HEK293 (cell line): ENCODE measurements around the gene SHOC2.

Source experiments
- CTCF ChIA-PET: fragments of 350-600 bp; formaldehyde crosslinking; extraction: SDS; loops from one replicate; lab custom pipeline; 2021; ENCODE audit warnings: antibody characterized with exemption; lab: Yijun Ruan, JAX
- POLR2A ChIA-PET: fragments of 300-600 bp; formaldehyde crosslinking; extraction: SDS; loops from one replicate; lab custom pipeline; 2020; ENCODE audit warnings: antibody characterized with exemption, inconsistent platforms; lab: Yijun Ruan, JAX
- H3K27ac ChIP-seq: fragments of 200-500 bp; sonication (Bioruptor generic); 2 replicates; pipeline ENCODE4 v1.5.1; 2014; ENCODE audit warnings: low read depth, low read length, control low read depth, inconsistent platforms; ENCODE audit errors: extremely low read depth
- H3K36me3 ChIP-seq, 2 experiments: fragments of 200-500 bp in 1 of 2; sonication (Bioruptor generic) in 1 of 2; 1 replicate in 1 of 2; 2 replicates in 1 of 2; pipeline ENCODE4 v1.5.1; 2014 to 2017; ENCODE audit warnings: inconsistent platforms in 2 of 2, low read length in 2 of 2; ENCODE audit not compliant: control insufficient read depth in 2 of 2, insufficient read depth in 1 of 2
- H3K4me1 ChIP-seq: fragments of 200-500 bp; sonication (Bioruptor generic); 2 replicates; pipeline ENCODE4 v1.5.1; 2014; ENCODE audit warnings: mild to moderate bottlenecking, low read length, inconsistent platforms; ENCODE audit not compliant: control insufficient read depth, insufficient read depth
- H3K4me3 ChIP-seq: 2 replicates; pipeline ENCODE4 v1.5.1; 2011; ENCODE audit warnings: low read depth, mild to moderate bottlenecking, control low read depth, low read length, moderate library complexity
- H3K9me3 ChIP-seq: fragments of 200-500 bp; sonication (Bioruptor generic); 2 replicates; pipeline ENCODE4 v1.5.1; 2014; ENCODE audit warnings: low read depth, low read length, inconsistent platforms; ENCODE audit not compliant: control insufficient read depth, insufficient read depth
- GLIS1 ChIP-seq: fragments of 450-650 bp; formaldehyde crosslinking; IDR thresholded peaks from 2 replicates; pipeline ENCODE4 v1.5.1; 2016; ENCODE audit warnings: missing biosample characterization, missing genetic modification characterization
- KLF1 ChIP-seq: fragments of 450-650 bp; formaldehyde crosslinking; IDR thresholded peaks from 2 replicates; pipeline ENCODE4 v1.5.1; 2016; ENCODE audit warnings: missing biosample characterization, missing genetic modification characterization
- OVOL3 ChIP-seq: fragments of 450-650 bp; formaldehyde crosslinking; IDR thresholded peaks from 2 replicates; pipeline ENCODE4 v1.5.1; 2016; ENCODE audit warnings: missing biosample characterization, missing genetic modification characterization
- ZBTB1 ChIP-seq: fragments of 450-650 bp; formaldehyde crosslinking; IDR thresholded peaks from 2 replicates; pipeline ENCODE4 v1.5.1; 2016; ENCODE audit warnings: missing biosample characterization, missing genetic modification characterization
- ZBTB17 ChIP-seq: fragments of 450-650 bp; formaldehyde crosslinking; IDR thresholded peaks from 2 replicates; pipeline ENCODE4 v1.5.1; 2016; ENCODE audit warnings: missing biosample characterization, missing genetic modification characterization
- ZNF16 ChIP-seq: fragments of 450-650 bp; formaldehyde crosslinking; IDR thresholded peaks from 2 replicates; pipeline ENCODE4 v1.5.1; 2016; ENCODE audit warnings: low read depth, missing biosample characterization, missing genetic modification characterization
- ZNF184 ChIP-seq: fragments of 450-650 bp; IDR thresholded peaks from 2 replicates; pipeline ENCODE4 v1.5.1; 2018; ENCODE audit warnings: missing biosample characterization, mild to moderate bottlenecking, missing genetic modification characterization
- ZNF2 ChIP-seq: fragments of 450-650 bp; formaldehyde crosslinking; IDR thresholded peaks from 2 replicates; pipeline ENCODE4 v1.5.1; 2016; ENCODE audit warnings: missing biosample characterization, missing genetic modification characterization
- ZNF623 ChIP-seq: fragments of 450-650 bp; formaldehyde crosslinking; IDR thresholded peaks from 2 replicates; pipeline ENCODE4 v1.5.1; 2016; ENCODE audit warnings: missing biosample characterization, missing genetic modification characterization
- ZNF747 ChIP-seq: fragments of 450-650 bp; formaldehyde crosslinking; IDR thresholded peaks from 2 replicates; pipeline ENCODE4 v1.5.1; 2016; ENCODE audit warnings: missing biosample characterization, missing genetic modification characterization
- TF ChIP-seq, protein P1 (sequence below): fragments of 450-650 bp; formaldehyde crosslinking; IDR thresholded peaks from 2 replicates; pipeline ENCODE4; 2016; ENCODE audit warnings: missing biosample characterization, missing genetic modification characterization
- TF ChIP-seq, protein P2 (sequence below): fragments of 450-650 bp; formaldehyde crosslinking; IDR thresholded peaks from 2 replicates; pipeline ENCODE4 v1.5.1; 2016; ENCODE audit warnings: missing biosample characterization, missing genetic modification characterization
- TF ChIP-seq, protein P3 (sequence below): fragments of 450-650 bp; formaldehyde crosslinking; IDR thresholded peaks from 2 replicates; pipeline ENCODE4 v1.5.1; 2017; ENCODE audit warnings: missing biosample characterization, missing genetic modification characterization
- TF ChIP-seq, protein P4 (sequence below): fragments of 450-650 bp; formaldehyde crosslinking; IDR thresholded peaks from 2 replicates; pipeline ENCODE4 v1.5.1; 2016; ENCODE audit warnings: missing biosample characterization, missing genetic modification characterization
- TF ChIP-seq, protein P5 (sequence below): fragments of 450-650 bp; formaldehyde crosslinking; IDR thresholded peaks from 2 replicates; pipeline ENCODE4 v1.5.1; 2016; ENCODE audit warnings: missing biosample characterization, missing genetic modification characterization, borderline replicate concordance
- TF ChIP-seq, protein P6 (sequence below): fragments of 450-650 bp; formaldehyde crosslinking; IDR thresholded peaks from 2 replicates; pipeline ENCODE4 v1.5.1; 2016; ENCODE audit warnings: missing biosample characterization, missing genetic modification characterization

SHOC2 gene

DNA sequence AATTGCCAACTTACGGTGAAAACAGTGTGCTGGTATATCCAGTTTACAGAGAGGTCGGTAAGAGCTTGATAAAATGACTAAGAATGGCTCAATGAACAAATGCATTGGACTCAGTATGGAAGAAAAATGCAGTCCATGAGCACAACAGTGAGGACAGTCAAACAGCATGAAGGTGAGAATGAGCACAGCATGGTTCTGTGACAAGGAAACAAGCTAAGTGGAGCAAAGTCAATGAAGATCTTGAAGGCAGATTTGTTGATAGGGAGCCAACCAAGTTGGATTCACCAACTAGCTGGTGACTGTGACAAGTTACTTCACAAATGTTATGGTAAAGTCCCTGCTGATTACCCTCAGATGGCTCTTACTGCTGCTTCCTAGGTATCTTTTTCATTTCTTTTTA, 75.9 kb downstream of the SHOC2 start:
- H3K27ac ChIP-seq = no peak overlapping the region
- H3K36me3 ChIP-seq = peaks cover 0 to 2% of the 10 kb centered on the region in 2 experiments; a peak in 2 of 3 replicates
- H3K4me1 ChIP-seq = peaks cover 5% of the 10 kb centered on the region
- TF ChIP-seq, protein P1, sequence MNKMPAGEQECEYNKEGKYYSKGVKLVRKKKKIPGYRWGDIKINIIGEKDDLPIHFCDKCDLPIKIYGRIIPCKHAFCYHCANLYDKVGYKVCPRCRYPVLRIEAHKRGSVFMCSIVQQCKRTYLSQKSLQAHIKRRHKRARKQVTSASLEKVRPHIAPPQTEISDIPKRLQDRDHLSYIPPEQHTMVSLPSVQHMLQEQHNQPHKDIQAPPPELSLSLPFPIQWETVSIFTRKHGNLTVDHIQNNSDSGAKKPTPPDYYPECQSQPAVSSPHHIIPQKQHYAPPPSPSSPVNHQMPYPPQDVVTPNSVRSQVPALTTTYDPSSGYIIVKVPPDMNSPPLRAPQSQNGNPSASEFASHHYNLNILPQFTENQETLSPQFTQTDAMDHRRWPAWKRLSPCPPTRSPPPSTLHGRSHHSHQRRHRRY = no peak
- TF ChIP-seq ZNF747 = no peak
- TF ChIP-seq, protein P2, sequence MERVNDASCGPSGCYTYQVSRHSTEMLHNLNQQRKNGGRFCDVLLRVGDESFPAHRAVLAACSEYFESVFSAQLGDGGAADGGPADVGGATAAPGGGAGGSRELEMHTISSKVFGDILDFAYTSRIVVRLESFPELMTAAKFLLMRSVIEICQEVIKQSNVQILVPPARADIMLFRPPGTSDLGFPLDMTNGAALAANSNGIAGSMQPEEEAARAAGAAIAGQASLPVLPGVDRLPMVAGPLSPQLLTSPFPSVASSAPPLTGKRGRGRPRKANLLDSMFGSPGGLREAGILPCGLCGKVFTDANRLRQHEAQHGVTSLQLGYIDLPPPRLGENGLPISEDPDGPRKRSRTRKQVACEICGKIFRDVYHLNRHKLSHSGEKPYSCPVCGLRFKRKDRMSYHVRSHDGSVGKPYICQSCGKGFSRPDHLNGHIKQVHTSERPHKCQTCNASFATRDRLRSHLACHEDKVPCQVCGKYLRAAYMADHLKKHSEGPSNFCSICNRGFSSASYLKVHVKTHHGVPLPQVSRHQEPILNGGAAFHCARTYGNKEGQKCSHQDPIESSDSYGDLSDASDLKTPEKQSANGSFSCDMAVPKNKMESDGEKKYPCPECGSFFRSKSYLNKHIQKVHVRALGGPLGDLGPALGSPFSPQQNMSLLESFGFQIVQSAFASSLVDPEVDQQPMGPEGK = no peak
- TF ChIP-seq, protein P3, sequence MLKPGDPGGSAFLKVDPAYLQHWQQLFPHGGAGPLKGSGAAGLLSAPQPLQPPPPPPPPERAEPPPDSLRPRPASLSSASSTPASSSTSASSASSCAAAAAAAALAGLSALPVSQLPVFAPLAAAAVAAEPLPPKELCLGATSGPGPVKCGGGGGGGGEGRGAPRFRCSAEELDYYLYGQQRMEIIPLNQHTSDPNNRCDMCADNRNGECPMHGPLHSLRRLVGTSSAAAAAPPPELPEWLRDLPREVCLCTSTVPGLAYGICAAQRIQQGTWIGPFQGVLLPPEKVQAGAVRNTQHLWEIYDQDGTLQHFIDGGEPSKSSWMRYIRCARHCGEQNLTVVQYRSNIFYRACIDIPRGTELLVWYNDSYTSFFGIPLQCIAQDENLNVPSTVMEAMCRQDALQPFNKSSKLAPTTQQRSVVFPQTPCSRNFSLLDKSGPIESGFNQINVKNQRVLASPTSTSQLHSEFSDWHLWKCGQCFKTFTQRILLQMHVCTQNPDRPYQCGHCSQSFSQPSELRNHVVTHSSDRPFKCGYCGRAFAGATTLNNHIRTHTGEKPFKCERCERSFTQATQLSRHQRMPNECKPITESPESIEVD (tag by site-specific recombination) = no peak
- TF ChIP-seq ZNF184 (tag by site-specific recombination) = no peak
- H3K9me3 ChIP-seq = no peaks in the 10 kb centered on the region
- ChIA-PET POLR2A (interaction anchor here (0.6 kb wide), 1 partner anchor 9 kb away, joined by 3 read pairs; no protein-coding TSS in a partner anchor), CTCF (interaction anchor here (0.8 to 1.1 kb wide), 2 partner anchors 18 to 62 kb away, joined by 3 read pairs; no protein-coding TSS in a partner anchor)
- H3K4me3 ChIP-seq = no peak overlapping the region

DNA sequence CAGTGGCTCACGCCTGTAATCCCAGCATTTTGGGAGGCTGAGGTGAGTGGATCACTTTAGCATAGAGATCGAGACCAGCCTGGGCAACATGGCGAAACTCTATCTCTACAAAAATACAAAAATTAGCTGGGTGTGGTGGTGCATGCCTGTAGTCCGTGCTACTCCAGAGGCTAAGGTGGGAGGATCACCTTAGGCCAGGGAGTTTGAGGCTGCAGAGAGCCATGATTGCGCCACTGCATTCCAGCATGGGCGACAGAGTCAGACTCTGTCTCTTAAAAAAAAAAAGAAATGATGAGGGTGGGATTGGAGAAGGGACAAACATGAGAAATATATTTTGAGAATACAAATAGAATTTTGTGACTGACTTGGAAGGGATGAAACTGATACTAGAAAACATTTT, 76.9 kb downstream of the SHOC2 start:
- TF ChIP-seq, protein P4, sequence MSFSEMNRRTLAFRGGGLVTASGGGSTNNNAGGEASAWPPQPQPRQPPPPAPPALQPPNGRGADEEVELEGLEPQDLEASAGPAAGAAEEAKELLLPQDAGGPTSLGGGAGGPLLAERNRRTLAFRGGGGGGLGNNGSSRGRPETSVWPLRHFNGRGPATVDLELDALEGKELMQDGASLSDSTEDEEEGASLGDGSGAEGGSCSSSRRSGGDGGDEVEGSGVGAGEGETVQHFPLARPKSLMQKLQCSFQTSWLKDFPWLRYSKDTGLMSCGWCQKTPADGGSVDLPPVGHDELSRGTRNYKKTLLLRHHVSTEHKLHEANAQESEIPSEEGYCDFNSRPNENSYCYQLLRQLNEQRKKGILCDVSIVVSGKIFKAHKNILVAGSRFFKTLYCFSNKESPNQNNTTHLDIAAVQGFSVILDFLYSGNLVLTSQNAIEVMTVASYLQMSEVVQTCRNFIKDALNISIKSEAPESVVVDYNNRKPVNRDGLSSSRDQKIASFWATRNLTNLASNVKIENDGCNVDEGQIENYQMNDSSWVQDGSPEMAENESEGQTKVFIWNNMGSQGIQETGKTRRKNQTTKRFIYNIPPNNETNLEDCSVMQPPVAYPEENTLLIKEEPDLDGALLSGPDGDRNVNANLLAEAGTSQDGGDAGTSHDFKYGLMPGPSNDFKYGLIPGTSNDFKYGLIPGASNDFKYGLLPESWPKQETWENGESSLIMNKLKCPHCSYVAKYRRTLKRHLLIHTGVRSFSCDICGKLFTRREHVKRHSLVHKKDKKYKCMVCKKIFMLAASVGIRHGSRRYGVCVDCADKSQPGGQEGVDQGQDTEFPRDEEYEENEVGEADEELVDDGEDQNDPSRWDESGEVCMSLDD (tag by site-specific recombination) = no peak
- TF ChIP-seq ZNF623 (tag by site-specific recombination) (no peak), KLF1 (tag by site-specific recombination) (no peak)
- Histone ChIP-seq H3K4me3 (no peak overlapping the region), H3K9me3 (no peaks in the 10 kb centered on the region), H3K4me1 (peaks cover 5% of the 10 kb centered on the region), H3K36me3 (peaks cover 0 to 3% of the 10 kb centered on the region in 2 experiments; a peak in 2 of 3 replicates), H3K27ac (no peak overlapping the region)
- POLR2A ChIA-PET = interaction anchor here (0.6 kb wide), 1 partner anchor 10 kb away, joined by 3 read pairs; no protein-coding TSS in a partner anchor
- CTCF ChIA-PET = interaction anchor here (0.8 kb wide), 1 partner anchor 63 kb away, joined by 3 read pairs; no protein-coding TSS in a partner anchor

DNA sequence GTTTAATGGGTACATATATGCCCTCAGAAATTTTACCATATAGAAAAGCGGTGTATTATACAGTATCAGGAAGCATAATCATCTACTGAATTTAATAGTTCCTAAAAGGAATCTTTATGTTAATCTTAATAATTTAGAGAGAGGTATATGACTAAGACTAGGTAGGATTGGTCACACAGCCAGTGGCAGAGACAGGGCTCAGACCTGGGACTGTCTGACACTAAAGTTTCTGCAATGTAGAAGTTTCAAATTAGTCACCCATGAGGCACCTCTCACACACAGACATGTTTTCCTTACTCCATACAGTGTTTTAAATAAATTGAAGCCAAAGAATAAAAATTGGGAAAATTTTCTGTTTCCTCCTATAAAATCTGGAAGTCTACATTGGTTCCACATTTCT, 84.6 kb downstream of the SHOC2 start:
- ChIA-PET CTCF (interaction anchor here (1.3 kb wide), 1 partner anchor 24 kb away, joined by 3 read pairs; no protein-coding TSS in a partner anchor), POLR2A (no interaction called here)
- Histone ChIP-seq H3K4me1 (no peaks in the 10 kb centered on the region), H3K27ac (no peak overlapping the region), H3K4me3 (no peak overlapping the region), H3K9me3 (no peaks in the 10 kb centered on the region), H3K36me3 (peaks cover 5 to 24% of the 10 kb centered on the region in 2 experiments; a peak in 2 of 3 replicates)
- no peak for TF ChIP-seq GLIS1
- no peak for TF ChIP-seq OVOL3 (tag by site-specific recombination)
- TF ChIP-seq ZBTB17 (tag by site-specific recombination) = no peak
- TF ChIP-seq, protein P5, sequence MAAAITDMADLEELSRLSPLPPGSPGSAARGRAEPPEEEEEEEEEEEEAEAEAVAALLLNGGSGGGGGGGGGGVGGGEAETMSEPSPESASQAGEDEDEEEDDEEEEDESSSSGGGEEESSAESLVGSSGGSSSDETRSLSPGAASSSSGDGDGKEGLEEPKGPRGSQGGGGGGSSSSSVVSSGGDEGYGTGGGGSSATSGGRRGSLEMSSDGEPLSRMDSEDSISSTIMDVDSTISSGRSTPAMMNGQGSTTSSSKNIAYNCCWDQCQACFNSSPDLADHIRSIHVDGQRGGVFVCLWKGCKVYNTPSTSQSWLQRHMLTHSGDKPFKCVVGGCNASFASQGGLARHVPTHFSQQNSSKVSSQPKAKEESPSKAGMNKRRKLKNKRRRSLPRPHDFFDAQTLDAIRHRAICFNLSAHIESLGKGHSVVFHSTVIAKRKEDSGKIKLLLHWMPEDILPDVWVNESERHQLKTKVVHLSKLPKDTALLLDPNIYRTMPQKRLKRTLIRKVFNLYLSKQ (tag by site-specific recombination) = no peak
- no peak for TF ChIP-seq ZNF16 (tag by site-specific recombination)
- TF ChIP-seq, protein P6, sequence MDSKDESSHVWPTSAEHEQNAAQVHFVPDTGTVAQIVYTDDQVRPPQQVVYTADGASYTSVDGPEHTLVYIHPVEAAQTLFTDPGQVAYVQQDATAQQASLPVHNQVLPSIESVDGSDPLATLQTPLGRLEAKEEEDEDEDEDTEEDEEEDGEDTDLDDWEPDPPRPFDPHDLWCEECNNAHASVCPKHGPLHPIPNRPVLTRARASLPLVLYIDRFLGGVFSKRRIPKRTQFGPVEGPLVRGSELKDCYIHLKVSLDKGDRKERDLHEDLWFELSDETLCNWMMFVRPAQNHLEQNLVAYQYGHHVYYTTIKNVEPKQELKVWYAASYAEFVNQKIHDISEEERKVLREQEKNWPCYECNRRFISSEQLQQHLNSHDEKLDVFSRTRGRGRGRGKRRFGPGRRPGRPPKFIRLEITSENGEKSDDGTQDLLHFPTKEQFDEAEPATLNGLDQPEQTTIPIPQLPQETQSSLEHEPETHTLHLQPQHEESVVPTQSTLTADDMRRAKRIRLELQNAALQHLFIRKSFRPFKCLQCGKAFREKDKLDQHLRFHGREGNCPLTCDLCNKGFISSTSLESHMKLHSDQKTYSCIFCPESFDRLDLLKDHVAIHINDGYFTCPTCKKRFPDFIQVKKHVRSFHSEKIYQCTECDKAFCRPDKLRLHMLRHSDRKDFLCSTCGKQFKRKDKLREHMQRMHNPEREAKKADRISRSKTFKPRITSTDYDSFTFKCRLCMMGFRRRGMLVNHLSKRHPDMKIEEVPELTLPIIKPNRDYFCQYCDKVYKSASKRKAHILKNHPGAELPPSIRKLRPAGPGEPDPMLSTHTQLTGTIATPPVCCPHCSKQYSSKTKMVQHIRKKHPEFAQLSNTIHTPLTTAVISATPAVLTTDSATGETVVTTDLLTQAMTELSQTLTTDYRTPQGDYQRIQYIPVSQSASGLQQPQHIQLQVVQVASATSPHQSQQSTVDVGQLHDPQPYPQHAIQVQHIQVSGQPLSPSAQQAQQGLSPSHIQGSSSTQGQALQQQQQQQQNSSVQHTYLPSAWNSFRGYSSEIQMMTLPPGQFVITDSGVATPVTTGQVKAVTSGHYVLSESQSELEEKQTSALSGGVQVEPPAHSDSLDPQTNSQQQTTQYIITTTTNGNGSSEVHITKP (tag by site-specific recombination) = no peak
- TF ChIP-seq ZNF2 = no peak
- no peak for TF ChIP-seq ZBTB1 (tag by site-specific recombination)
